Ovary (tissue), 3 donors: ENCODE results near the gene INSM2.

Source experiments
- CTCF ChIP-seq, 3 donors: fragments of 450-650 bp in 2 of 3; fragments of 200-600 bp in 1 of 3; IDR thresholded peaks; one replicate each; pipeline versions ENCODE4 v1.5.1 to v1.8.0; 2016 to 2022; ENCODE audit warnings: antibody characterized with exemption in 3 of 3, mild to moderate bottlenecking in 1 of 3
- POLR2A ChIP-seq: fragments of 450-650 bp; IDR thresholded peaks from one replicate; pipeline ENCODE4 v1.6.1; 2017; ENCODE audit warnings: antibody characterized with exemption, mild to moderate bottlenecking, moderate library complexity
- donor health status: DM: no; HTN: no; CAD: no.

- no peak for TF ChIP-seq CTCF (IDR thresholded peaks at IDR 0.05)
- TF ChIP-seq POLR2A: no peak
Measured at GRCh38 chr14:35519986-35520385, 14.0 kb upstream of the INSM2 start.
